HL-60/S4 treated with phorbol 12-myristate 13-acetate at 8.2 ng/mL for 4 days and 3 days (cell line): Measurements from ENCODE around the gene SDC4.

Source experiments
- in situ Hi-C: fragments of 300-500 bp; cut with MboI; formaldehyde crosslinking; loops from 2 replicates; pipeline ENCODE4 v1.15.0; 2022; ENCODE audit warnings: low sequenced_read_pairs

SDC4 gene

GRCh38 chr20:45347936-45348778 lies at the start of gene SDC4:
Gene SDC4 (minus strand): TSS chr20:45348424. CDS start chr20:45348384, 40 bp downstream.
- in situ Hi-C loops: no loop called here

- in situ Hi-C loops: no loop called here
Observed at GRCh38 chr20:45395114-45395415, 46.8 kb upstream of the SDC4 start.

- in situ Hi-C loops: no loop called here
Observed at GRCh38 chr20:45394221-45395113, 46.2 kb upstream of the SDC4 start.

- in situ Hi-C loops: no loop called here
Observed at GRCh38 chr20:45392733-45393132, 44.5 kb upstream of the SDC4 start.

- in situ Hi-C loops: no loop called here
Observed at GRCh38 chr20:45391559-45391958, 43.3 kb upstream of the SDC4 start.

GRCh38 chr20:45390931-45391330 lies 42.7 kb upstream of the SDC4 start:
- in situ Hi-C loops: no loop called here

GRCh38 chr20:45387274-45387673 lies 39.0 kb upstream of the SDC4 start:
- in situ Hi-C loops: no loop called here

- in situ Hi-C loops: no loop called here
Observed at GRCh38 chr20:45378191-45378590, 30.0 kb upstream of the SDC4 start, which contains the start of gene TP53TG5. Gene TP53TG5 (minus strand): TSS chr20:45378325. CDS start chr20:45378236, 89 bp downstream.

GRCh38 chr20:45377269-45377668 lies 29.0 kb upstream of the SDC4 start:
- in situ Hi-C loops: no loop called here

GRCh38 chr20:45374966-45375365 lies 26.7 kb upstream of the SDC4 start:
- in situ Hi-C loops: no loop called here

GRCh38 chr20:45374101-45374467 lies 25.9 kb upstream of the SDC4 start:
- in situ Hi-C loops: no loop called here

- in situ Hi-C loops: no loop called here
Observed at GRCh38 chr20:45373353-45374100, 25.3 kb upstream of the SDC4 start.

- in situ Hi-C loops: no loop called here
Observed at GRCh38 chr20:45372646-45373352, 24.6 kb upstream of the SDC4 start.

GRCh38 chr20:45372241-45372640 lies 24.0 kb upstream of the SDC4 start:
- in situ Hi-C loops: no loop called here

- in situ Hi-C loops: no loop called here
Observed at GRCh38 chr20:45370571-45371160, 22.4 kb upstream of the SDC4 start.

GRCh38 chr20:45368221-45368980 lies 20.2 kb upstream of the SDC4 start:
- in situ Hi-C loops: no loop called here

- in situ Hi-C loops: no loop called here
Observed at GRCh38 chr20:45367126-45367525, 18.9 kb upstream of the SDC4 start.

GRCh38 chr20:45366631-45367030 lies 18.4 kb upstream of the SDC4 start:
- in situ Hi-C loops: no loop called here

- in situ Hi-C loops: no loop called here
Observed at GRCh38 chr20:45366192-45366591, 18.0 kb upstream of the SDC4 start.
